ENCODE data around the gene FXYD1.

Gene FXYD1

DNA sequence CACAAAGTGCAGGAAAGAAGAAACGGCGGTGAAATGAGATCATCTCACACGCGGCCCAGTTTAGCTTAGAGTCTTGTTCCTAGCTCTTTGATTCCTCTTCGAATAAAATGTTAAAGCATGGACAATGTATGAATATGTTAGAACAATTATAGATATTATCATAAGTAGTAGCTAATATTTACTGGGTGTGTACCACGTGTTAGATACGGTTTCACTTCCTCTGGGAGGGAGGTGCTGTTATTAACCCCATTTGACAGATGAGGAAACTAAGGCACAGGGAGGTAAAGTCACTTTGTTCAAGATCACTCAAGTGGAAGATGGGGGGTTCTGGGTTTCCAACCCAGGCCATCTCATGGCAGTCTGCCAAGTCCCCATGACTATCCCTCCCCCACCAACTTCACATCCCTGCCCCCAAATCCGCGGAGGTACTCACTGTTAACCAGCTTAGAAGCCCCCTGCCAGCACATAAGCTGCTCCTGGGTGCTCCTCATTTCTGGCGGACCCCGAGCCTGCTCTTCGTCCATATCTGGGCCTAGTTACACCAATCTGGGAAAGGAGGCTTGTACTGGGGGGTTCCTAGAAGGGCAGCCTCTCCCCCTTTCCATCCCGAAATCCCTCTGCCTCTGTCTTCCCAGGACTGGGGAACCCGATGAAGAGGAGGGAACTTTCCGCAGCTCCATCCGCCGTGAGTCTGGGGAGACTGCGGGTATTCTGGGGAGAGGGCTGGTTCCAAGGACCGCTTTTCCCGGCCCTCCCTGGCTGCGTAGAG, 3.4 kb downstream of the FXYD1 start:
- Histone ChIP-seq H3K4me1 (ENCODE audit: insufficient read depth, low read length) (peaks cover 11% of the 10 kb centered on the region), H3K9me3 (ENCODE audit: insufficient read depth, low read length, severe bottlenecking) (no peaks in the 10 kb centered on the region), H3K36me3 (ENCODE audit: insufficient read depth, low read length) (no peaks in the 10 kb centered on the region), H3K4me3 (ENCODE audit: low read depth in 1 of 2, low read length in 2 of 2) (no peak overlapping the region), H3K79me2 (ENCODE audit: insufficient read depth, low read length) (no peaks in the 10 kb centered on the region), H4K20me1 (ENCODE audit: insufficient read depth, low read length) (peaks cover 9% of the 10 kb centered on the region; the same call in 1 of the 2 replicates), H3K27me3 (ENCODE audit: insufficient read depth, low read length, poor library complexity) (peaks cover 3% of the 10 kb centered on the region), H3K27ac (ENCODE audit: low read length) (no peak overlapping the region), H2AFZ (ENCODE audit: low read depth, low read length) (no peak overlapping the region), H3K4me2 (ENCODE audit: insufficient read depth, low read length) (no peak overlapping the region), H3K9ac (ENCODE audit: low read depth, low read length) (no peak overlapping the region)
- TF ChIP-seq EZH2 (IDR thresholded peaks at IDR 0.05; ENCODE audit: borderline replicate concordance, low read depth, low read length, severe bottlenecking) (no peak), CTCF (IDR thresholded peaks at IDR 0.05; ENCODE audit: borderline replicate concordance, extremely low read depth, low read length, poor library complexity, severe bottlenecking) (no peak)
- no peak for DNase-seq
- ATAC-seq (ENCODE audit: insufficient read depth, low read depth), result no peak

- Histone ChIP-seq H2AFZ (ENCODE audit: low read depth, low read length) (no peak overlapping the region), H3K4me3 (ENCODE audit: low read depth in 1 of 2, low read length in 2 of 2) (no peak overlapping the region), H4K20me1 (ENCODE audit: insufficient read depth, low read length) (peaks cover 9% of the 10 kb centered on the region; the same call in 1 of the 2 replicates), H3K27me3 (ENCODE audit: insufficient read depth, low read length, poor library complexity) (peaks cover 3% of the 10 kb centered on the region), H3K9ac (ENCODE audit: low read depth, low read length) (no peak overlapping the region), H3K27ac (ENCODE audit: low read length) (no peak overlapping the region), H3K4me2 (ENCODE audit: insufficient read depth, low read length) (no peak overlapping the region), H3K36me3 (ENCODE audit: insufficient read depth, low read length) (no peaks in the 10 kb centered on the region), H3K79me2 (ENCODE audit: insufficient read depth, low read length) (no peaks in the 10 kb centered on the region), H3K9me3 (ENCODE audit: insufficient read depth, low read length, severe bottlenecking) (no peaks in the 10 kb centered on the region), H3K4me1 (ENCODE audit: insufficient read depth, low read length) (peaks cover 11% of the 10 kb centered on the region)
- ATAC-seq (ENCODE audit: insufficient read depth, low read depth) (no peak), DNase-seq (peak; percentile 51)
- TF ChIP-seq CTCF (IDR thresholded peaks at IDR 0.05; ENCODE audit: borderline replicate concordance, extremely low read depth, low read length, poor library complexity, severe bottlenecking) (peak; percentile 53), EZH2 (IDR thresholded peaks at IDR 0.05; ENCODE audit: borderline replicate concordance, low read depth, low read length, severe bottlenecking) (no peak)
Measured at GRCh38 chr19:35142606-35143230, 4.1 kb downstream of the FXYD1 start.

- Histone ChIP-seq H3K4me3 (ENCODE audit: low read depth in 1 of 2, low read length in 2 of 2) (no peak within 1 kb of the TSS), H3K27ac (ENCODE audit: low read length) (no peak within 1 kb of the TSS), H3K27me3 (ENCODE audit: insufficient read depth, low read length, poor library complexity) (peaks cover 3% of the 10 kb centered on the region), H3K9me3 (ENCODE audit: insufficient read depth, low read length, severe bottlenecking) (no peaks in the 10 kb centered on the region), H4K20me1 (ENCODE audit: insufficient read depth, low read length) (peaks cover 9% of the 10 kb centered on the region; the same call in 1 of the 2 replicates), H3K79me2 (ENCODE audit: insufficient read depth, low read length) (no peaks in the 10 kb centered on the region), H3K4me1 (ENCODE audit: insufficient read depth, low read length) (peaks cover 11% of the 10 kb centered on the region), H3K9ac (ENCODE audit: low read depth, low read length) (no peak within 1 kb of the TSS), H3K4me2 (ENCODE audit: insufficient read depth, low read length) (no peak within 1 kb of the TSS), H3K36me3 (ENCODE audit: insufficient read depth, low read length) (no peaks in the 10 kb centered on the region), H2AFZ (ENCODE audit: low read depth, low read length) (no peak within 1 kb of the TSS)
- no peak for TF ChIP-seq EZH2 (IDR thresholded peaks at IDR 0.05; ENCODE audit: borderline replicate concordance, low read depth, low read length, severe bottlenecking)
- TF ChIP-seq CTCF (IDR thresholded peaks at IDR 0.05; ENCODE audit: borderline replicate concordance, extremely low read depth, low read length, poor library complexity, severe bottlenecking), result no peak
- DNase-seq (no peak), ATAC-seq (ENCODE audit: insufficient read depth, low read depth) (no peak)
Measured at GRCh38 chr19:35143231-35143715, 4.6 kb downstream of the FXYD1 start, which contains the start of gene FXYD7. TSS of gene FXYD7 (plus strand) at chr19:35143255. CDS start at chr19:35143334, 79 bp downstream.

All from DND-41 (cell line).